AG09319 (cell line): ENCODE measurements around the gene MRTFA.

Experiments used
- DNase-seq: peaks from one replicate; pipeline ENCODE4 v3.0.0-alpha.2; 2010; ENCODE audit warnings: low read depth; ENCODE audit errors: extremely low read depth
- CTCF ChIP-seq: IDR thresholded peaks from 2 replicates; pipeline ENCODE4 v1.5.1; 2011; ENCODE audit warnings: low read depth, mild to moderate bottlenecking, inconsistent platforms, low read length, moderate library complexity

The MRTFA gene

GRCh38 chr22:40415531-40416266 lies 220.8 kb downstream of the MRTFA start:
- no peak for TF ChIP-seq CTCF
- no peak for DNase-seq

DNA sequence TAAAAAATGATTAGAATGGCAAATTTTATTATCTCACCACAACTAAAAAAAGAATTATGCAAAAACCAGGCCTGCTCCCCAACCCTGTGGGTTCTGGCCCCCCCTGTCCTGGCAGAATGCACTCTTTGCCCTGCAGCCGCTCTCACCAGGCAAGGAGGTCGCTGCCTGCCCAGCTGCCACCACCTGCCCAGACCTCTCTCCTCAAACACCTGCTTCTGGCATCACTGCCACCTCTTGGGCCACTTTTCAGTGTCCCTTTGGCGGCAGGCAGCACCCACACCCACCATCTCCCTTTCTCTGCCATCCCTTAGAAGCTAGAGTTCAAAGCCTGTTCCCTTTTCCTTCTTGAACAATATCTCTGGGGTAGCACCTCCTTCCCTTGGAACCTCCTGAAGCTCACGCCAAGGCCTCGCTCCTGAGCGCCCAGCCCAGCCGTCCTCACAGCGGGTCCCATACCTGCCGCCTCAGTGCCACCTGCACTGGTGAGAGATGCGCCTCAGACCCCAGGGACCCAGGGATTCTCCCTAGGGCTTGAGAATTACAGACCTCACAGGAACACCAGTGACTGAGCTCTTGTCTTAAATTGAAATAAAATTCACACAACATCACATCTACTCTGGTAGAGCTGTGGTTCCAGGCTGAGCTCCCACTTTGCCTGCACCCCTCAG lies 221.5 kb downstream of the MRTFA start:
- no peak for TF ChIP-seq CTCF
- no peak for DNase-seq

- DNase-seq, result no peak
- TF ChIP-seq CTCF, result no peak
These were observed 222.2 kb downstream of the MRTFA start for GRCh38 chr22:40414311-40414710.

- no peak for DNase-seq
- no peak for TF ChIP-seq CTCF
These were observed 222.6 kb downstream of the MRTFA start for GRCh38 chr22:40413873-40414272.

- DNase-seq, result no peak
- TF ChIP-seq CTCF, result no peak
These were observed 224.1 kb downstream of the MRTFA start for GRCh38 chr22:40412441-40412840.

DNA sequence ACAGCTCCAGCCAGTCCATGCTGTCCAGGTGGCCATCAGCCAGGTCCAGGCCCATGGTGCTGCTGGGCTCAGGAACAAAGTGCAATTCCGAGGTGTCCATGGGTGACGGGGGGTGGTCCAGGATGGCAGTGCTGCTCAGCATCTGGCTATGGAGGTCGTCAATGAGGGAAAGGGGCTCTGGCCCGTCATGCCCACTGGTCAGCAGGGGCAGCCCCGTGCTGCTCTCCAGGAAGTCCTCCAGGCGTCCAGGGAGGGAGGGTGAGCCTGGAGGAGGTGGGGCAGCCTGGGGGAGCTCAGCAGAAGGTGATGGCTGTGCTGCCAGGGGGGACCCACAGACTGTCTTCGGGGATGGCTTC lies 225.0 kb downstream of the MRTFA start:
- no peak for DNase-seq
- no peak for TF ChIP-seq CTCF

DNA sequence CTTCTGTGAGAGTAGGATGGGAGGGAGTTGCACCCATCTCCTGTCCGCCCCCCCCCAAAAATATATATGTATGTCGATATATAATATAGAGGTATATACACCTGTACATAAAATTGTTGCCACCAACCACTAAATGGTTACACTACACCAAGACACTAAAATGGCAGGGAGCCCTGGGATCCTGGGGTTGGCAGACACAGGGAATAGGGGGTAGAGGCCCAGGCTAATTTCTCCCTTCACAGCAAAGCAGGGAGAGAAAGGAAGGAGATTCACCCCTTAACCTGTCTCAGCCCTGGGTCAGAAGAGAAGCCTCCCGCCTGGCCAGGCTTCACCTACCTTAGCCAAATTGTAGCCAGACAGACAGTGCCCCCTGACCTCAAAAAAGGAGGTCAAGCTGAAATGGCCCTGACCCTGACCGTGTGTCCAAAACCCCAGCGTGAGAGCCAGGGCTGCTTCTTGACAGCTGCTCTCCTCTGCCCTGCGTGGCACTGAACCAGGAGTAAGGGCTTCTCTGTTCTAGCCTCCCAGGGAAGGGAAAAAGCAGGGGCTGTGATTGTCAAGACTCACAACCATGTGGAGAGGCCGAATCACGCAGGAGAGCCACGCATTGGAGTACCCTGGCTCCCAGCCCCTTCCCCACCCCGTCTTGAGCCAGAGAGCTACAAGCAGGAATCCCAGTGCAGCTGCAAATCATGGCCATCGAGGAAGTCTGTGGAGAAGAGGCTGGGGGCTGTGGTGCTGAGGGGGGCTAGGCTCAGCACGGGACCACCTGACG lies 225.6 kb downstream of the MRTFA start:
- DNase-seq, result no peak
- no peak for TF ChIP-seq CTCF
